ENCODE measurements around the gene EEPD1.

- no peak for TF ChIP-seq YY1 (IDR thresholded peaks at IDR 0.05; ENCODE audit: insufficient read depth, insufficient read length)
- no peak for TF ChIP-seq ZNF274 (IDR thresholded peaks at IDR 0.05; ENCODE audit: low read depth, low read length)
These were observed 138.6 kb downstream of the EEPD1 start for GRCh38 chr7:36291387-36292316.
